Dendritic cell treated with granulocyte-macrophage colony-stimulating factor and Interleukin-4, amounts not matched to agents 40 ng/mL and 50 ng/mL, for 4 days (primary cell): Measurements from ENCODE around the gene KIRREL1.

ENCODE experiments used
- H3K27ac Mint-ChIP-seq: one replicate; pipeline ENCODE4 v1.8.0; 2022; ENCODE audit warnings: mild to moderate bottlenecking, mixed read lengths
- H3K27me3 Mint-ChIP-seq: one replicate; pipeline ENCODE4 v1.8.0; 2022; ENCODE audit warnings: mild to moderate bottlenecking, mixed read lengths
- H3K36me3 Mint-ChIP-seq: one replicate; pipeline ENCODE4 v1.8.0; 2022; ENCODE audit warnings: low read depth, mixed read lengths
- H3K4me1 Mint-ChIP-seq: one replicate; pipeline ENCODE4 v1.8.0; 2022; ENCODE audit warnings: low read depth, mixed read lengths
- H3K4me3 Mint-ChIP-seq: one replicate; pipeline ENCODE4 v1.8.0; 2022; ENCODE audit warnings: mild to moderate bottlenecking, moderate library complexity, mixed read lengths
- H3K9me3 Mint-ChIP-seq: one replicate; pipeline ENCODE4 v1.8.0; 2022; ENCODE audit warnings: mixed read lengths
- intact Hi-C: fragments of 100-400 bp; cut with micrococcal nuclease; formaldehyde crosslinking; loops from one replicate; pipeline ENCODE4 v1.15.0; 2022

The KIRREL1 gene

GRCh38 chr1:158022554-158023312 lies 29.3 kb downstream of the KIRREL1 start:
- intact Hi-C loops = no loop called here
- Mint-ChIP-seq H3K4me3 (no peak overlapping the region), H3K27me3 (peaks cover 22% of the 10 kb centered on the region), H3K36me3 (no peaks in the 10 kb centered on the region), H3K27ac (no peak overlapping the region), H3K4me1 (peaks cover 10% of the 10 kb centered on the region), H3K9me3 (no peaks in the 10 kb centered on the region)

DNA sequence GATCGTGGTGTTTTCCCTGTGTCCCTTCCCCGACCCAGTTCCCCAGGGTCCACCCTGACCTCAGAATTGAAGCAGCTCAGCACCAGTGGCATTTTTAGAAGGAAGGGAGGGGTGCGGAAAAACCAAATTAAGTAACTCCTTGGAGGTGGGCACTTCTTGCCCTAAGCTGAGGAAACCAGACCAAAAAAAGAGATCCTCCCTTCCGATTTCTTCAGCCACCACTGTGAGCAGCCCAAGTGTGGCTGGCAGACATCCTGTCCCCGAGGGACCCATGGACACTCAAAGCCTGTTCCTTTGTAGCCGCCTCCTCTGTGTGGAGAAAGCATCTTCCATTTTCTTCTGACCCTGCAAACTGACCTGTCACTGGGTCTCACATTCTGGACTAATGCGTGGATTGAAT lies 31.3 kb downstream of the KIRREL1 start:
- intact Hi-C loops = no loop called here
- peaks cover 10% of the 10 kb centered on the region for H3K27me3 Mint-ChIP-seq
- no peak overlapping the region for H3K27ac Mint-ChIP-seq
- H3K4me1 Mint-ChIP-seq = no peaks in the 10 kb centered on the region
- no peaks in the 10 kb centered on the region for H3K9me3 Mint-ChIP-seq
- no peaks in the 10 kb centered on the region for H3K36me3 Mint-ChIP-seq
- H3K4me3 Mint-ChIP-seq = no peak overlapping the region

GRCh38 chr1:158025576-158026230 lies 32.3 kb downstream of the KIRREL1 start:
- Mint-ChIP-seq H3K4me3 (no peak overlapping the region), H3K27me3 (peaks cover 6% of the 10 kb centered on the region), H3K9me3 (no peaks in the 10 kb centered on the region), H3K36me3 (no peaks in the 10 kb centered on the region), H3K27ac (no peak overlapping the region), H3K4me1 (no peaks in the 10 kb centered on the region)
- intact Hi-C loops = no loop called here

- H3K4me1 Mint-ChIP-seq = no peaks in the 10 kb centered on the region
- intact Hi-C loops = no loop called here
- no peak overlapping the region for H3K27ac Mint-ChIP-seq
- no peaks in the 10 kb centered on the region for H3K36me3 Mint-ChIP-seq
- H3K9me3 Mint-ChIP-seq = no peaks in the 10 kb centered on the region
- peaks cover 8% of the 10 kb centered on the region for H3K27me3 Mint-ChIP-seq
- H3K4me3 Mint-ChIP-seq = no peak overlapping the region
These were observed 33.2 kb downstream of the KIRREL1 start for GRCh38 chr1:158026651-158027050.

DNA sequence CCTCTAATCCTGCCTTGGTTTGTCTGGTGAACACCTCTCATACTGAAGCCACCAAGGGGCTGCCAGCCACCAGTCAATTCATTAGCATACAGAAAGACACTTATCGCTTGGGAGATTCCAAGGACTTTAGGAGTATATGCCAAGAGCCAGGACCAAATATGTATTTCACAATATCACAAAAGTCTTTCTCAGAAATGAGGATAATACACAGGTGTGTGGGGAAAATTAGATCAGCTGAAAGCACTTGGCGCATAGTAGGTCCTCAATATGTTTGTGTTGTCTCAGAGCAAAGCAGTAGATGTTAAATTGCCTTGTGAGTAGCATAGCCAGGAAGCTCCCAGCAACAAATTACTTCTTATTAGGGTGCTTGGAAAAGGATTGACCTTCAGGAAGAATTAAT lies 34.1 kb downstream of the KIRREL1 start:
- no peak overlapping the region for H3K4me3 Mint-ChIP-seq
- no peaks in the 10 kb centered on the region for H3K36me3 Mint-ChIP-seq
- no peaks in the 10 kb centered on the region for H3K4me1 Mint-ChIP-seq
- intact Hi-C loops = no loop called here
- no peaks in the 10 kb centered on the region for H3K9me3 Mint-ChIP-seq
- no peak overlapping the region for H3K27ac Mint-ChIP-seq
- H3K27me3 Mint-ChIP-seq = peaks cover 10% of the 10 kb centered on the region

GRCh38 chr1:158028969-158029368 lies 35.5 kb downstream of the KIRREL1 start:
- H3K9me3 Mint-ChIP-seq = no peaks in the 10 kb centered on the region
- intact Hi-C loops = no loop called here
- no peak overlapping the region for H3K27ac Mint-ChIP-seq
- no peaks in the 10 kb centered on the region for H3K36me3 Mint-ChIP-seq
- no peaks in the 10 kb centered on the region for H3K4me1 Mint-ChIP-seq
- peaks cover 10% of the 10 kb centered on the region for H3K27me3 Mint-ChIP-seq
- no peak overlapping the region for H3K4me3 Mint-ChIP-seq

DNA sequence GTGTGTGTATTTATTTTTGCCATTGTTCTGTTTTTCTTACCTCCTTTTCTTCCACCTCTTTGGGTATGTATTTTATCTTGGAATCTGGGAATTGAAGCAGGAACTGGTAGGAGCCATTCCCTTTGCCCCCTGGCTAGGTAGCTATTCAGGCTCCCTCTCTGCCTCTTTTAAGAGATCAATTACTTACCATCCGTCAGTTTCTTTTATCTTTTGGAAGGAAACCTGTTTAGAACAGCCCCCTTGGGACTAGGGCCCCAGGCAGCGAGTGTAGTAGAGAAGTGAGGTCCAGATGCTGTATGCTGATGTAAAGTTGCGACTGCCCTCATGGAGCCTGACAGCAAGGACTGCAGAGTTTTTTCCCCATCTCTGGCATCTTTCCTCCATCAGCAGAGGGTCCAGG lies 41.6 kb downstream of the KIRREL1 start:
- peaks cover 10% of the 10 kb centered on the region for H3K4me1 Mint-ChIP-seq
- H3K9me3 Mint-ChIP-seq = no peaks in the 10 kb centered on the region
- H3K27me3 Mint-ChIP-seq = peaks cover 23% of the 10 kb centered on the region
- intact Hi-C loops = loop anchor here (5.0 kb wide), 1 partner anchor 158 kb away; no protein-coding TSS in a partner anchor
- no peak overlapping the region for H3K27ac Mint-ChIP-seq
- H3K36me3 Mint-ChIP-seq = no peaks in the 10 kb centered on the region
- no peak overlapping the region for H3K4me3 Mint-ChIP-seq

DNA sequence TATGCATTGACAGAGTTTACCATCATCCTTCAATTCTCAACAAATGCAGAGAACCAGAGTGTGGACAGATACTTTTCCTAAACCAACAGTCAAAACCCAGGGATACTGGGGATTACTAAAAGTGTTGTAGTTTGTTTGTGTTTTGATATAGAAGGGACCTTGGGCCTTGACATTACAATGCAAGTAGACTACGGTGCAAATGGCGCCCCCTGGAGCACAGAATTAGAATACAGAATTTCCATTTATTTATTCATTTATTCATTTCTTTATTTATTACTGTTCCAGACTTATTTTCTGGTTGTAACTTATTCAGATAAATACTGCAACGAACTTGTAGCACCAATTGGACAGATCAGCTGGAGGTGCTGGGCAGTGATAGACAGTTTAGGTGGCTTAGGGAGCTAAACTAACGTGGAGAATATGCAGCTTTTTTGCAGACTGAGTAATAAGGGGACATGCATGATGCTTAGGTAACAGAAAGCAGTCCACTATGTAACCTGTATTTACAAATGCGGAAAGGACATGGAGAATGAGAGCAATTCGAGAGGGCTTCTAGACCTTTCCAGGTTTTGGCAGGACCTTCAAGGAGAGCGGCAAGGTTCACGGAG lies 42.6 kb downstream of the KIRREL1 start:
- Mint-ChIP-seq H3K4me3 (no peak overlapping the region), H3K27me3 (peaks cover 25% of the 10 kb centered on the region), H3K27ac (no peak overlapping the region), H3K4me1 (peaks cover 10% of the 10 kb centered on the region), H3K36me3 (no peaks in the 10 kb centered on the region), H3K9me3 (no peaks in the 10 kb centered on the region)
- intact Hi-C loops = loop anchor here (1.0 to 5.0 kb wide), 3 partner anchors 44 to 159 kb away; no protein-coding TSS in a partner anchor

- intact Hi-C loops = loop anchor here (2.0 to 5.0 kb wide), 2 partner anchors 74 to 160 kb away; no protein-coding TSS in a partner anchor
- Mint-ChIP-seq H3K4me3 (no peak overlapping the region), H3K9me3 (no peaks in the 10 kb centered on the region), H3K27ac (no peak overlapping the region), H3K4me1 (peaks cover 10% of the 10 kb centered on the region), H3K27me3 (peaks cover 21% of the 10 kb centered on the region), H3K36me3 (no peaks in the 10 kb centered on the region)
These were observed 43.8 kb downstream of the KIRREL1 start for GRCh38 chr1:158037008-158037865.

- Mint-ChIP-seq H3K4me1 (peaks cover 10% of the 10 kb centered on the region), H3K27me3 (peaks cover 21% of the 10 kb centered on the region), H3K27ac (no peak overlapping the region), H3K36me3 (no peaks in the 10 kb centered on the region), H3K4me3 (no peak overlapping the region), H3K9me3 (no peaks in the 10 kb centered on the region)
- intact Hi-C loops = loop anchor here (2.0 to 5.0 kb wide), 2 partner anchors 75 to 161 kb away; no protein-coding TSS in a partner anchor
These were observed 44.5 kb downstream of the KIRREL1 start for GRCh38 chr1:158037866-158038359.

DNA sequence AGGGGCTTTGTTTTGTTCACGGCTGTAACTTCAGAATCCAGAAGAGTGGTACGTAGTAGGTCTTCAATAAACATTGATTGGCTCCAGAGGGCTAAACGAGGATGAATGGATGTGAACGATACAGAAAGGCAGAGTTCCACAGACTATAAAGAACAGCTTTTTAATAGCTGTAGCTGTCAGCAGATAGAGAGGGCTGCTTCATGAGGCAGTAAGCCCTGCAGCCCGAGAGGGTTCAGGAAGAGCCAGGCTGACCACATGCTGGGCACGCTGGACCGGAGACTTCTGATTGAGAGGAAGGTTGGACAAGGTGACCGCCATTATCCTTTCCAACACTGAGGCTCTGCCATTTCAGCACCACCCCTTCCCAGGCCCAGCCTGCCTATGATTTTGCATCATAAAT lies 45.3 kb downstream of the KIRREL1 start:
- intact Hi-C loops = loop anchor here (5.0 kb wide), 1 partner anchor 161 kb away; no protein-coding TSS in a partner anchor

GRCh38 chr1:158039380-158039779 lies 45.9 kb downstream of the KIRREL1 start:
- intact Hi-C loops = loop anchor here (5.0 kb wide), 1 partner anchor 162 kb away; no protein-coding TSS in a partner anchor
- no peaks in the 10 kb centered on the region for H3K9me3 Mint-ChIP-seq
- peaks cover 21% of the 10 kb centered on the region for H3K27me3 Mint-ChIP-seq
- no peaks in the 10 kb centered on the region for H3K36me3 Mint-ChIP-seq
- peaks cover 10% of the 10 kb centered on the region for H3K4me1 Mint-ChIP-seq
- no peak overlapping the region for H3K4me3 Mint-ChIP-seq
- no peak overlapping the region for H3K27ac Mint-ChIP-seq

More for the DNA sequence above, 45.3 kb downstream of the KIRREL1 start:
- peaks cover 10% of the 10 kb centered on the region for H3K4me1 Mint-ChIP-seq
- no peaks in the 10 kb centered on the region for H3K36me3 Mint-ChIP-seq
- no peak overlapping the region for H3K4me3 Mint-ChIP-seq
- no peaks in the 10 kb centered on the region for H3K9me3 Mint-ChIP-seq
- no peak overlapping the region for H3K27ac Mint-ChIP-seq
- H3K27me3 Mint-ChIP-seq = peaks cover 21% of the 10 kb centered on the region

DNA sequence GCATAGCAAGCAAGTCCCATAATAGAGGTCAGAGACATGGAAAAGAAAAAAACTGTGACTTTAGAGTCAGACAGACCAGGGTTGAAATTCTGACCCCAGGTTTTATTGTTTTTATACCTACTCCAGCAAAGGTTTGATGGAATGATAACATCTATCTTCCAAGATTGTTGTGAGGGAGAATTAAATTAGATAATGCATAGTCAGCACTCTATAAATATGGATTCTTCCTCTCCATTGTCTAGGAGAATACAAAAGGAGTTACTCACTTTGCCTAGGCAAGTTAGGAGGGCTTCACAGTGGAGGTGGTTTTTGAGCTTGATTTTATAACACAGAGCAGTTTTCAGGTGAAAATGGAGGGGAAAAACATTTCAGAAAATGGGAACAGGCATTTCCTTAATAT lies 46.9 kb downstream of the KIRREL1 start:
- no peaks in the 10 kb centered on the region for H3K9me3 Mint-ChIP-seq
- no peak overlapping the region for H3K4me3 Mint-ChIP-seq
- H3K27ac Mint-ChIP-seq = no peak overlapping the region
- peaks cover 23% of the 10 kb centered on the region for H3K27me3 Mint-ChIP-seq
- H3K4me1 Mint-ChIP-seq = peaks cover 10% of the 10 kb centered on the region
- no peaks in the 10 kb centered on the region for H3K36me3 Mint-ChIP-seq
- intact Hi-C loops = no loop called here
